Suprapubic skin (tissue), 3 donors: ENCODE data around the gene USP40.

Source experiments
- CTCF ChIP-seq, 2 donors: fragments of 200-600 bp in 1 of 2; fragments of 450-650 bp in 1 of 2; sonication (generic) in 1 of 2; IDR thresholded peaks; one replicate each; pipeline ENCODE4 v1.5.1; 2016 to 2019; ENCODE audit warnings: antibody characterized with exemption in 2 of 2, mild to moderate bottlenecking in 1 of 2, moderate library complexity in 1 of 2
- POLR2AphosphoS5 ChIP-seq, 3 donors: sonication (generic); formaldehyde crosslinking; IDR thresholded peaks; one replicate each; pipeline ENCODE4 v1.6.1; 2017; ENCODE audit warnings: antibody characterized with exemption in 3 of 3

GRCh38 chr2:233448575-233448974, 118.0 kb downstream of the USP40 start:
- TF ChIP-seq CTCF (IDR thresholded peaks at IDR 0.05) (no peak), POLR2AphosphoS5 (IDR thresholded peaks at IDR 0.05) (no peak)
